ENCODE data around the gene HSD17B12. TPM values are rescaled to one million over a fixed set of nuclear protein-coding genes. Genes with fewer than 3 reads are reported as not detected.

The HSD17B12 gene
- total RNA-seq, 1 donor from 2014 or later, result 102 TPM

DNA sequence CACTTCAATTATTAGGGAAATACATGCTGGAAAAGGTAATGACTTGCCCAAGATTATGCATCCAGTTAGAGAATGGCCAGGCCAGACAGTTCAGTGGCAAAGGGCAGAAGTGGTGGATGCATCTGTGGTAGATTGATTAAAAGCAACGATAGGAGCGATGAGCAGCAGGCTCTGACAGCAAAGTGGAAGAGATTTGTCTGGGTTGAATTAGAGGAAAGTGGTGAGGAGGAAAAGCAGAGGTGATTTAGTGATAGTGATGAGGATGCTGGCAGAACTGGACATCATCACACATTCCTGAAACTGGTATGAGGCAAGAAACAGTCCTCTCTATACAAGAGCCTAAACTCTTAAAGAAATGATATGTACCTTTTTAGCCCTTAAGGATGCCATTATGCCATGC, 12.5 kb downstream of the HSD17B12 start:
- Histone ChIP-seq H3K27me3 (no peaks in the 10 kb centered on the region), H3K79me2 (ENCODE audit: low read depth) (peaks cover 97% of the 10 kb centered on the region), H3F3A (ENCODE audit: low read depth) (no peaks in the 10 kb centered on the region), H3K4me2 (no peak overlapping the region), H2AFZ (replicated peaks) (no peak overlapping the region), H3K4me1 (no peaks in the 10 kb centered on the region), H3K36me3 (no peaks in the 10 kb centered on the region), H3K9me3 (ENCODE audit: low read depth) (no peaks in the 10 kb centered on the region), H3K4me3 (no peak overlapping the region), H3K27ac (no peak overlapping the region), H3K9ac (no peak overlapping the region), H4K20me1 (ENCODE audit: low read depth) (peaks cover 29% of the 10 kb centered on the region)
- H3K27ac Mint-ChIP-seq, result no peak overlapping the region
- no peaks in the 10 kb centered on the region for H3K4me1 Mint-ChIP-seq
- no peak overlapping the region for H3K4me3 Mint-ChIP-seq
- H3K27me3 Mint-ChIP-seq (ENCODE audit: insufficient read depth, low read depth), result no peaks in the 10 kb centered on the region
- H3K9me3 Mint-ChIP-seq, result no peaks in the 10 kb centered on the region
- TF ChIP-seq, protein P1, sequence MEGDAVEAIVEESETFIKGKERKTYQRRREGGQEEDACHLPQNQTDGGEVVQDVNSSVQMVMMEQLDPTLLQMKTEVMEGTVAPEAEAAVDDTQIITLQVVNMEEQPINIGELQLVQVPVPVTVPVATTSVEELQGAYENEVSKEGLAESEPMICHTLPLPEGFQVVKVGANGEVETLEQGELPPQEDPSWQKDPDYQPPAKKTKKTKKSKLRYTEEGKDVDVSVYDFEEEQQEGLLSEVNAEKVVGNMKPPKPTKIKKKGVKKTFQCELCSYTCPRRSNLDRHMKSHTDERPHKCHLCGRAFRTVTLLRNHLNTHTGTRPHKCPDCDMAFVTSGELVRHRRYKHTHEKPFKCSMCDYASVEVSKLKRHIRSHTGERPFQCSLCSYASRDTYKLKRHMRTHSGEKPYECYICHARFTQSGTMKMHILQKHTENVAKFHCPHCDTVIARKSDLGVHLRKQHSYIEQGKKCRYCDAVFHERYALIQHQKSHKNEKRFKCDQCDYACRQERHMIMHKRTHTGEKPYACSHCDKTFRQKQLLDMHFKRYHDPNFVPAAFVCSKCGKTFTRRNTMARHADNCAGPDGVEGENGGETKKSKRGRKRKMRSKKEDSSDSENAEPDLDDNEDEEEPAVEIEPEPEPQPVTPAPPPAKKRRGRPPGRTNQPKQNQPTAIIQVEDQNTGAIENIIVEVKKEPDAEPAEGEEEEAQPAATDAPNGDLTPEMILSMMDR (IDR thresholded peaks at IDR 0.05), result no peak
- no peak for TF ChIP-seq EZH2 (IDR thresholded peaks at IDR 0.05)
- no peak for TF ChIP-seq EZH2phosphoT487 (IDR thresholded peaks at IDR 0.05)
- DNase-seq (ENCODE audit: low spot score), result no peak
- peaks cover 36% of the 10 kb centered on the region for H3K36me3 Mint-ChIP-seq

DNA sequence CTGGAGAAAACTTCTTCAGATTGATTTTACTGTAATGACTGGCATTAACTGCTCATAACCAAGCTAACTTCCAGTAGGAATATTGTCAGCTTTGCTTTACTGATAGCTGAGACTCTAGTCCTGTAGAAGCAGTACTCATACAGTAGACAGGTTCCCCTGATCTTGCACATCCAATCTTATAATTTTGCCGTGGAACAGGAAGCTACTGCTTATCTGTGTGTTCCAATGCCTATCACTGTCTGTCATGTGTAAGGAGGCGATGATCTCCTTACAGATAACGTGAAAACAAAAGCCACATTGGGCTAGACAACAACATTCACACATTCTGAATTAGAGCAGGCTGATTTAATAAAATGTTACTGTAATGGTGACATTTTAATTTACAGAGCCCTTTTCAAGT, 13.2 kb downstream of the HSD17B12 start:
- Histone ChIP-seq H3K79me2 (ENCODE audit: low read depth) (peaks cover 97% of the 10 kb centered on the region), H2AFZ (replicated peaks) (no peak overlapping the region), H3K4me2 (no peak overlapping the region), H3K4me1 (no peaks in the 10 kb centered on the region), H3K9me3 (ENCODE audit: low read depth) (no peaks in the 10 kb centered on the region), H3F3A (ENCODE audit: low read depth) (no peaks in the 10 kb centered on the region), H3K36me3 (no peaks in the 10 kb centered on the region), H3K9ac (no peak overlapping the region), H3K4me3 (no peak overlapping the region), H4K20me1 (ENCODE audit: low read depth) (peaks cover 27% of the 10 kb centered on the region), H3K27me3 (no peaks in the 10 kb centered on the region), H3K27ac (no peak overlapping the region)
- no peaks in the 10 kb centered on the region for H3K9me3 Mint-ChIP-seq
- TF ChIP-seq EZH2 (IDR thresholded peaks at IDR 0.05) (no peak), EZH2phosphoT487 (IDR thresholded peaks at IDR 0.05) (no peak)
- TF ChIP-seq, protein P1 (IDR thresholded peaks at IDR 0.05), result no peak
- no peak overlapping the region for H3K27ac Mint-ChIP-seq
- no peaks in the 10 kb centered on the region for H3K27me3 Mint-ChIP-seq (ENCODE audit: insufficient read depth, low read depth)
- no peaks in the 10 kb centered on the region for H3K4me1 Mint-ChIP-seq
- no peak for DNase-seq (ENCODE audit: low spot score)
- H3K36me3 Mint-ChIP-seq, result peaks cover 36% of the 10 kb centered on the region
- no peak overlapping the region for H3K4me3 Mint-ChIP-seq

- no peak overlapping the region for H3K4me3 Mint-ChIP-seq
- H3K9ac ChIP-seq, result no peak overlapping the region
- H3K79me2 ChIP-seq (ENCODE audit: low read depth), result peaks cover 97% of the 10 kb centered on the region
- no peak overlapping the region for H3K27ac ChIP-seq
- H2AFZ ChIP-seq (replicated peaks), result no peak overlapping the region
- H3K36me3 Mint-ChIP-seq, result peaks cover 35% of the 10 kb centered on the region
- H3K9me3 ChIP-seq (ENCODE audit: low read depth), result no peaks in the 10 kb centered on the region
- TF ChIP-seq EZH2phosphoT487 (IDR thresholded peaks at IDR 0.05) (no peak), EZH2 (IDR thresholded peaks at IDR 0.05) (no peak)
- TF ChIP-seq, protein P1 (IDR thresholded peaks at IDR 0.05), result no peak
- no peaks in the 10 kb centered on the region for H3K4me1 Mint-ChIP-seq
- no peaks in the 10 kb centered on the region for H3K4me1 ChIP-seq
- no peak overlapping the region for H3K4me3 ChIP-seq
- no peaks in the 10 kb centered on the region for H3F3A ChIP-seq (ENCODE audit: low read depth)
- H3K27me3 ChIP-seq, result no peaks in the 10 kb centered on the region
- H4K20me1 ChIP-seq (ENCODE audit: low read depth), result peaks cover 23% of the 10 kb centered on the region
- H3K4me2 ChIP-seq, result no peak overlapping the region
- H3K27ac Mint-ChIP-seq, result no peak overlapping the region
- H3K27me3 Mint-ChIP-seq (ENCODE audit: insufficient read depth, low read depth), result no peaks in the 10 kb centered on the region
- DNase-seq (ENCODE audit: low spot score), result no peak
- H3K9me3 Mint-ChIP-seq, result no peaks in the 10 kb centered on the region
- H3K36me3 ChIP-seq, result no peaks in the 10 kb centered on the region
Observed at GRCh38 chr11:43694477-43694876, 13.9 kb downstream of the HSD17B12 start.

Data from neural progenitor cell (in vitro differentiated cells).